ENCODE data around the gene GALNT15.

GRCh38 chr3:16186565-16186964, 12.1 kb downstream of the GALNT15 start:
- TF ChIP-seq CTCF (conservative IDR thresholded peaks at IDR 0.05 in 1 of 2, IDR thresholded peaks at IDR 0.05 in 1 of 2; ENCODE audit: low read depth in 1 of 2, low read length in 2 of 2) (no peak), EZH2 (IDR thresholded peaks at IDR 0.05; ENCODE audit: low read length, missing control alignments) (no peak)

Measured in fibroblast of lung (primary cell).